ENCODE measurements around the gene CCDC122.

GRCh38 chr13:43848001-43848649 is 31.4 kb downstream of the CCDC122 start:
- TF ChIP-seq POLR2AphosphoS5 (IDR thresholded peaks at IDR 0.05; ENCODE audit: borderline replicate concordance, low read depth, low read length) = no peak
- no peak for TF ChIP-seq EZH2 (IDR thresholded peaks at IDR 0.05)
